Suprapubic skin (tissue), 4 donors: Measurements from ENCODE around the gene FOXJ1. TPM values are rescaled to one million over a fixed set of nuclear protein-coding genes. Genes with fewer than 3 reads are reported as not detected.

Experiments
- DNase-seq, 2 donors: peaks; one replicate each; pipeline ENCODE4 v3.0.0-alpha.2; 2019; ENCODE audit warnings: low spot score in 2 of 2
- H3K27ac ChIP-seq: fragments of 200-600 bp; sonication (generic); one replicate; pipeline ENCODE4 v1.5.1; 2019
- H3K27me3 ChIP-seq: fragments of 200-600 bp; sonication (generic); one replicate; pipeline ENCODE4 v1.5.1; 2019
- H3K36me3 ChIP-seq: fragments of 200-600 bp; sonication (generic); one replicate; pipeline ENCODE4 v1.5.1; 2019
- H3K4me1 ChIP-seq: fragments of 200-600 bp; sonication (generic); one replicate; pipeline ENCODE4 v1.5.1; 2019
- H3K4me3 ChIP-seq: fragments of 200-600 bp; sonication (generic); one replicate; pipeline ENCODE4 v1.5.1; 2019; ENCODE audit warnings: mild to moderate bottlenecking
- H3K9me3 ChIP-seq: fragments of 200-600 bp; sonication (generic); one replicate; pipeline ENCODE4 v1.5.1; 2019
- EP300 ChIP-seq: sonication (generic); formaldehyde crosslinking; IDR thresholded peaks from one replicate; pipeline ENCODE4 v1.6.1; 2017; ENCODE audit warnings: antibody characterized with exemption
- POLR2A ChIP-seq, 2 donors: fragments of 450-650 bp; IDR thresholded peaks; one replicate each; pipeline ENCODE4 v1.6.1; 2017; ENCODE audit warnings: antibody characterized with exemption in 2 of 2, mild to moderate bottlenecking in 2 of 2, moderate library complexity in 2 of 2
- POLR2AphosphoS5 ChIP-seq, 3 donors: sonication (generic); formaldehyde crosslinking; IDR thresholded peaks; one replicate each; pipeline ENCODE4 v1.6.1; 2017; ENCODE audit warnings: antibody characterized with exemption in 3 of 3
- WGBS: methylation state at CpG from one replicate; pipeline ENCODE4 v1.1.5; 2018; 5-methylcytosine and 5-hydroxymethylcytosine counted together
- total RNA-seq, 4 donors: library from RNA; depleted of rRNA; stranded (reverse); fragments of >200 nt; gene quantifications; one replicate each; pipeline ENCODE4 v1.1.0, GENCODE V29; 2016
- TF ChIP-seq, protein P1 (sequence below), 2 donors: fragments of 200-600 bp in 1 of 2; fragments of 450-650 bp in 1 of 2; sonication (generic) in 1 of 2; IDR thresholded peaks; one replicate each; pipeline ENCODE4 v1.5.1; 2016 to 2019; ENCODE audit warnings: antibody characterized with exemption in 2 of 2, mild to moderate bottlenecking in 1 of 2, moderate library complexity in 1 of 2

FOXJ1 gene
- total RNA-seq, 4 donors from 2014 or later, result 2.1 to 3.6 (median 2.9) TPM

DNA sequence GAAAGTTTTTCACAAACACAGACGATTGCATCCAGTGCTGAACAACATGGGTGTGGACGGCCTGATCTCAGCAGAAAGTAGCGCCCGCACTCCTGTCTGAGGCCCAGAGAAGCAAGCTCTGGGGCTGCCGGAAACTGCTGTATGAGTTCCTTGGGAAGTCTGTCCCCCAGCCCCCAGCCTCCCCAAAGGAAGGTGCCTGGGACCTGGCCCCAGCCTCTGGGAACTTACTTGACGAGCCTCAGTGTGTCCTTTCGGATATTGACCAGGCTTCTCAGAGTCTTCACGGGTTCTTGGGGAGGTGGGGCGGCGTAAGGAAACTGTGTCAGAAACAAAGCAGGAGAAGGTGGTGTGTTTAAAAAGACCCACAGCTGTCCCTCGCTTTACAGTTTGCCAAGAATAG lies 32.4 kb upstream of the FOXJ1 start:
- DNase-seq, result no peak
- Histone ChIP-seq H3K4me3 (no peak overlapping the region), H3K4me1 (no peaks in the 10 kb centered on the region), H3K27ac (no peak overlapping the region), H3K9me3 (no peaks in the 10 kb centered on the region), H3K36me3 (no peaks in the 10 kb centered on the region), H3K27me3 (no peaks in the 10 kb centered on the region)
- TF ChIP-seq POLR2A (IDR thresholded peaks at IDR 0.05) (no peak), POLR2AphosphoS5 (IDR thresholded peaks at IDR 0.05) (no peak)
- 90% methylated on average over 11 of the region's 11 CpGs for WGBS

DNA sequence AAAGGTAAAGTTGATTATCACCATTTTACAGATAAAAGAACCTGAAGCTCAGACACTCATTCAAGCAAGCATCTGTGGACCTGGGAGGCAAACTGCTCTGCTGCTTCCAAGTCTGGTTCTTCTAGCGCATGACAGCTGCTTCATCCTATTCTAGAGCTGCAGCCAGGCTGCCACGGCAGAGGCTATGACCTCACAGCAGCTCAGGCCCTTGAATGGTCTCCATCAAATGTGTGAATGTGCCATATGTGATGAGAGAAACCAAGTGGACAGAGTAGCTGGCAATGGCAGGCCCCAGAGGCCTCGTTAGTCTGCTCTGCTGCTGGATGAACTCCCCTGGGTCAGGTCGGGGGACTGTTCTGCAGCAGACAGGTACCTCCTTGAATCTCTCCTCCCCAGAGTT lies 30.7 kb upstream of the FOXJ1 start:
- H3K4me1 ChIP-seq, result no peaks in the 10 kb centered on the region
- H3K27ac ChIP-seq, result no peak overlapping the region
- 89% methylated on average over 4 of the region's 4 CpGs for WGBS
- no peaks in the 10 kb centered on the region for H3K36me3 ChIP-seq
- H3K9me3 ChIP-seq, result no peaks in the 10 kb centered on the region
- DNase-seq, result no peak
- no peak overlapping the region for H3K4me3 ChIP-seq
- TF ChIP-seq, protein P1, sequence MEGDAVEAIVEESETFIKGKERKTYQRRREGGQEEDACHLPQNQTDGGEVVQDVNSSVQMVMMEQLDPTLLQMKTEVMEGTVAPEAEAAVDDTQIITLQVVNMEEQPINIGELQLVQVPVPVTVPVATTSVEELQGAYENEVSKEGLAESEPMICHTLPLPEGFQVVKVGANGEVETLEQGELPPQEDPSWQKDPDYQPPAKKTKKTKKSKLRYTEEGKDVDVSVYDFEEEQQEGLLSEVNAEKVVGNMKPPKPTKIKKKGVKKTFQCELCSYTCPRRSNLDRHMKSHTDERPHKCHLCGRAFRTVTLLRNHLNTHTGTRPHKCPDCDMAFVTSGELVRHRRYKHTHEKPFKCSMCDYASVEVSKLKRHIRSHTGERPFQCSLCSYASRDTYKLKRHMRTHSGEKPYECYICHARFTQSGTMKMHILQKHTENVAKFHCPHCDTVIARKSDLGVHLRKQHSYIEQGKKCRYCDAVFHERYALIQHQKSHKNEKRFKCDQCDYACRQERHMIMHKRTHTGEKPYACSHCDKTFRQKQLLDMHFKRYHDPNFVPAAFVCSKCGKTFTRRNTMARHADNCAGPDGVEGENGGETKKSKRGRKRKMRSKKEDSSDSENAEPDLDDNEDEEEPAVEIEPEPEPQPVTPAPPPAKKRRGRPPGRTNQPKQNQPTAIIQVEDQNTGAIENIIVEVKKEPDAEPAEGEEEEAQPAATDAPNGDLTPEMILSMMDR (IDR thresholded peaks at IDR 0.05), result no peak
- TF ChIP-seq POLR2AphosphoS5 (IDR thresholded peaks at IDR 0.05) (no peak), POLR2A (IDR thresholded peaks at IDR 0.05) (no peak), EP300 (no peak)
- no peaks in the 10 kb centered on the region for H3K27me3 ChIP-seq

DNA sequence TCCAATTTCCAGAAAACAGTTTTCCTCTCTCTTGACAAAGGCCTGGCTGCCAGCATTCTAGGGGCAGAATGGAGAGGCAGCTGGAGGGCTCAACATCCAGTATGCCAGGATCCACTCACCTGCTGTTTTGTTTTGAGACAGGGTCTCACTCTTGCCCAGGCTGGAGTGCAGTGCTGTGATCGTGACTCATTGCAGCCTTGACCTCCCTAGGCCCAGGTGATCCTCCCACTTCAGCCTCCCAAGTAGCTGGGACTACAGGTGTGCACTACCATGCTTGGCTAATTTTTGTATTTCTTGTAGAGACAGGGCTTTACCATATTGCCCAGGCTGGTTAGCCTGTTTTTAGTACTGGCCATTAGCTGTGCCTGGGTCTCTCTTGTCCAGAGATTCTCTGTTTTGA lies 29.1 kb upstream of the FOXJ1 start:
- H3K27me3 ChIP-seq, result no peaks in the 10 kb centered on the region
- no peak overlapping the region for H3K4me3 ChIP-seq
- no peaks in the 10 kb centered on the region for H3K36me3 ChIP-seq
- TF ChIP-seq, protein P1 (IDR thresholded peaks at IDR 0.05), result no peak
- TF ChIP-seq POLR2A (IDR thresholded peaks at IDR 0.05) (no peak), EP300 (no peak), POLR2AphosphoS5 (IDR thresholded peaks at IDR 0.05) (no peak)
- no peaks in the 10 kb centered on the region for H3K4me1 ChIP-seq
- 100% methylated on average over 1 of the region's 1 CpG for WGBS
- no peak overlapping the region for H3K27ac ChIP-seq
- no peaks in the 10 kb centered on the region for H3K9me3 ChIP-seq
- no peak for DNase-seq

DNA sequence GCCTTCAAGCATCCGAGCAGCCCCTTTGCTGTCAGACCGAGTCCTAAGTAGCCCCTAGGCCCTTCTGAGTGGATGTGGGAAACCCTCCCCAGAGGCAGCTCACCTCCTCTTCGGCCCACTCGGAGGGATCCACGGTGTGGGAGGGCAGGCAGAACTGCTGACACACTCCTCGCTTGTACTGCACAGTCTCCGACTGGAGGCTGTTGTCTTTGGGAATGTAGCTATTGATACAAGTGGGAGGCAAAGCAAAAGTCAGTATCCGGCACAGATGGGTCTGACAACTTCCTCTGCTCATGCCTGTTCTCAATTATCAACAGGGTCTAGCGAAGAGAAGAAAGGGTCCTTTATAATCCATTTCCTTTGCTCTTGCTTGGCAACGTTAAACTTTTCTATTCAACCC lies 25.9 kb upstream of the FOXJ1 start:
- no peaks in the 10 kb centered on the region for H3K4me1 ChIP-seq
- WGBS, result 86% methylated on average over 10 of the region's 10 CpGs
- H3K4me3 ChIP-seq, result no peak overlapping the region
- no peak for DNase-seq
- H3K9me3 ChIP-seq, result no peaks in the 10 kb centered on the region
- H3K27ac ChIP-seq, result no peak overlapping the region
- TF ChIP-seq EP300, result no peak
- TF ChIP-seq, protein P1 (IDR thresholded peaks at IDR 0.05), result no peak
- no peak for TF ChIP-seq POLR2AphosphoS5 (IDR thresholded peaks at IDR 0.05)
- no peak for TF ChIP-seq POLR2A (IDR thresholded peaks at IDR 0.05)
- no peaks in the 10 kb centered on the region for H3K27me3 ChIP-seq
- no peaks in the 10 kb centered on the region for H3K36me3 ChIP-seq

DNA sequence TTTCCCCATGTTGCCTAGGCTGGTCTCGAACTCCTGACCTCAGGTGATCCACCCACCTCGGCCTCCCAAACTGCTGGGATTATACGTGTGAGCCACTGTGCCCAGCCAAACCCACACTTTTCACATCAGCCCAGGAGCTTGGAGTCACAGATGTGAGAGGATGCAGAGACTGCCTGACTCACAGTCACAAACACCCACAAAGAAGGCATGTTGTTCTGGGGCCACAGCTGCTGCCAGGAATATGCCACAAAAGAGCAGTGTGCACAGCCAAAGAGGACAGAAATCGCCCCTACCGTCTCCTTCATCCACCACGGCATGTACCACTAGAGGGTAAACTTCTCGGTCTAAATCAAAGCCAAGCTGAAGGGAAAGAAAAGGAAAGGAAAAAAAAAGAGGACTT lies 25.1 kb upstream of the FOXJ1 start:
- no peak overlapping the region for H3K27ac ChIP-seq
- no peaks in the 10 kb centered on the region for H3K36me3 ChIP-seq
- H3K9me3 ChIP-seq, result no peaks in the 10 kb centered on the region
- 78% methylated on average over 7 of the region's 7 CpGs for WGBS
- DNase-seq, result no peak
- no peak overlapping the region for H3K4me3 ChIP-seq
- no peaks in the 10 kb centered on the region for H3K4me1 ChIP-seq
- TF ChIP-seq POLR2A (IDR thresholded peaks at IDR 0.05), result no peak
- TF ChIP-seq, protein P1 (IDR thresholded peaks at IDR 0.05), result no peak
- TF ChIP-seq POLR2AphosphoS5 (IDR thresholded peaks at IDR 0.05), result no peak
- TF ChIP-seq EP300, result no peak
- H3K27me3 ChIP-seq, result no peaks in the 10 kb centered on the region

DNA sequence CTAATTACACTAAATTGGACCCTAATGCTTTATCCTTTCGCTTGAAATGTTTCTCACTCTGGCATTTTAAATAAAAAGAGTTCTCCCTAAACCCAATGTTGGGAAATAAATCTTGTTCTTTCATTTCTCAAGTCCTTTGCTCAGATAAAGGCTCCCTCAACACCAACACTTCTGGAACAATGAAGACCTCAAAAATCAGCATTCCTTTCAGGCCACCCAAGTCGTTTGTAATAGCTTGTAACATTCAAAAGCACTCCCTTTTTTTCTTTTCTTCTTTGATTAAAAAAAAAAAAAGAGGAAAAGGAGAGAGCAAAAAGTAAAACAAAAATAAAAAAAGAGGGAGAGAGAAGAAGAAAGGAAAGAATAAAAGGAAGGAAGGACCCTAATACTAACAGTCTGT lies 23.3 kb upstream of the FOXJ1 start:
- H3K27ac ChIP-seq, result no peak overlapping the region
- no peak for DNase-seq
- no peak overlapping the region for H3K4me3 ChIP-seq
- 77% methylated on average over 2 of the region's 2 CpGs for WGBS
- H3K27me3 ChIP-seq, result no peaks in the 10 kb centered on the region
- no peaks in the 10 kb centered on the region for H3K36me3 ChIP-seq
- H3K4me1 ChIP-seq, result no peaks in the 10 kb centered on the region
- no peak for TF ChIP-seq EP300
- TF ChIP-seq, protein P1 (IDR thresholded peaks at IDR 0.05), result no peak
- TF ChIP-seq POLR2AphosphoS5 (IDR thresholded peaks at IDR 0.05), result no peak
- TF ChIP-seq POLR2A (IDR thresholded peaks at IDR 0.05), result no peak
- no peaks in the 10 kb centered on the region for H3K9me3 ChIP-seq
